GM23338 (cell line): Measurements from ENCODE around the gene FHAD1. TPM values are rescaled to one million over a fixed set of nuclear protein-coding genes. Genes with fewer than 3 reads are reported as not detected.

Experiments
- ATAC-seq: fragments of 200-7000 bp; cut with Tn5 transposase; 3 replicates; pipeline ENCODE4 v1.9.1; 2020
- DNase-seq: peaks from one replicate; pipeline ENCODE4 v3.0.0-alpha.2; 2015; ENCODE audit warnings: low spot score
- H2AFZ ChIP-seq: fragments of 200-600 bp; sonication (generic); 2 replicates; pipeline ENCODE4 v1.8.0; 2016; ENCODE audit warnings: antibody characterized with exemption, mild to moderate bottlenecking, moderate library complexity
- H3F3A ChIP-seq: fragments of 200-600 bp; sonication (generic); replicated peaks from 2 replicates; pipeline ENCODE4 v1.8.0; 2017; ENCODE audit warnings: antibody characterized with exemption, mixed run types, low read depth
- H3K27ac ChIP-seq: fragments of 200-600 bp; sonication (generic); 2 replicates; pipeline ENCODE4 v1.6.1; 2016; ENCODE audit warnings: low read depth
- H3K27me3 ChIP-seq: fragments of 200-600 bp; sonication (generic); 2 replicates; pipeline ENCODE4 v1.8.0; 2016; ENCODE audit warnings: mild to moderate bottlenecking, mixed run types, moderate library complexity; ENCODE audit not compliant: insufficient read depth
- H3K36me3 ChIP-seq: fragments of 200-600 bp; sonication (generic); 2 replicates; pipeline ENCODE4 v1.8.0; 2016; ENCODE audit warnings: mild to moderate bottlenecking; ENCODE audit not compliant: insufficient read depth
- H3K4me1 ChIP-seq: fragments of 200-600 bp; sonication (generic); 2 replicates; pipeline ENCODE4 v1.8.0; 2016; ENCODE audit warnings: mild to moderate bottlenecking, moderate library complexity; ENCODE audit not compliant: insufficient read depth
- H3K4me2 ChIP-seq: fragments of 200-600 bp; sonication (generic); 2 replicates; pipeline ENCODE4 v1.7.1; 2017; ENCODE audit warnings: mixed run types
- H3K4me3 ChIP-seq: fragments of 200-600 bp; sonication (generic); 2 replicates; pipeline ENCODE4 v1.6.1; 2016; ENCODE audit warnings: mixed run types
- H3K79me2 ChIP-seq: fragments of 200-600 bp; sonication (generic); replicated peaks from 2 replicates; pipeline ENCODE4 v1.8.0; 2017; ENCODE audit warnings: mild to moderate bottlenecking; ENCODE audit not compliant: insufficient read depth
- H3K9me2 ChIP-seq: fragments of 200-600 bp; sonication (generic); 2 replicates; pipeline ENCODE4 v1.8.0; 2017; ENCODE audit not compliant: insufficient read depth
- H4K20me1 ChIP-seq: fragments of 200-600 bp; sonication (generic); replicated peaks from 2 replicates; pipeline ENCODE4 v1.8.0; 2017; ENCODE audit warnings: mild to moderate bottlenecking; ENCODE audit not compliant: insufficient read depth
- H3K27ac Mint-ChIP-seq: 2 replicates; pipeline ENCODE4 v1.8.0; 2020; ENCODE audit warnings: inconsistent platforms, mild to moderate bottlenecking, moderate library complexity, mixed read lengths
- H3K27me3 Mint-ChIP-seq: 3 replicates; pipeline ENCODE4 v1.8.0; 2022; ENCODE audit warnings: low read depth, mild to moderate bottlenecking, moderate library complexity, mixed read lengths, inconsistent platforms; ENCODE audit not compliant: insufficient read depth, poor library complexity
- H3K36me3 Mint-ChIP-seq: 3 replicates; pipeline ENCODE4 v1.8.0; 2021; ENCODE audit warnings: low read depth, mild to moderate bottlenecking, inconsistent platforms, moderate library complexity, mixed read lengths
- H3K4me1 Mint-ChIP-seq: 3 replicates; pipeline ENCODE4 v1.8.0; 2020; ENCODE audit warnings: mild to moderate bottlenecking, inconsistent platforms, mixed read lengths
- H3K4me3 Mint-ChIP-seq: 3 replicates; pipeline ENCODE4 v1.8.0; 2021; ENCODE audit warnings: moderate library complexity, mild to moderate bottlenecking, inconsistent platforms, mixed read lengths
- H3K9me3 Mint-ChIP-seq: 3 replicates; pipeline ENCODE4 v1.8.0; 2020; ENCODE audit warnings: moderate library complexity, mild to moderate bottlenecking, inconsistent platforms, mixed read lengths
- CREB1 ChIP-seq: fragments of 250-450 bp; sonication (Bioruptor Pico); IDR thresholded peaks from 2 replicates; pipeline ENCODE4 v1.5.0; 2020; ENCODE audit warnings: low read depth, mild to moderate bottlenecking, moderate library complexity
- NANOG ChIP-seq: IDR thresholded peaks from 2 replicates; pipeline ENCODE4 v1.6.1; 2016; ENCODE audit warnings: antibody characterized with exemption, borderline replicate concordance
- REST ChIP-seq: IDR thresholded peaks from one replicate; pipeline ENCODE4 v1.6.1; 2018; ENCODE audit warnings: antibody characterized with exemption; ENCODE audit not compliant: unreplicated experiment
- STAT1 ChIP-seq: IDR thresholded peaks from one replicate; pipeline ENCODE4 v1.6.1; 2016; ENCODE audit warnings: antibody characterized with exemption; ENCODE audit not compliant: unreplicated experiment
- polyA plus RNA-seq: library from polyadenylated mRNA; unstranded; fragments of >200 nt; fragmentation: Nextera tagmentation; extraction: Ambion mirVana; gene quantifications from 2 replicates; pipeline ENCODE4 v1.2.1, GENCODE V29; 2016
- total RNA-seq: library from RNA; depleted of rRNA; stranded (reverse); fragments of >200 nt; shearing (Covaris generic); gene quantifications from 2 replicates; pipeline ENCODE4 v1.2.3, GENCODE V29; 2014
- TF ChIP-seq, protein P1 (sequence below): IDR thresholded peaks from 2 replicates; pipeline ENCODE4 v1.6.1; 2016; ENCODE audit warnings: antibody characterized with exemption
- TF ChIP-seq, protein P2 (sequence below): fragments of 250-450 bp; sonication (Bioruptor Pico); IDR thresholded peaks from 2 replicates; pipeline ENCODE4 v1.5.0; 2020; ENCODE audit warnings: mild to moderate bottlenecking, moderate library complexity

Gene FHAD1
- total and polyA plus RNA-seq, 2 experiments from 2014 or later = 1.8 to 3.3 TPM

DNA sequence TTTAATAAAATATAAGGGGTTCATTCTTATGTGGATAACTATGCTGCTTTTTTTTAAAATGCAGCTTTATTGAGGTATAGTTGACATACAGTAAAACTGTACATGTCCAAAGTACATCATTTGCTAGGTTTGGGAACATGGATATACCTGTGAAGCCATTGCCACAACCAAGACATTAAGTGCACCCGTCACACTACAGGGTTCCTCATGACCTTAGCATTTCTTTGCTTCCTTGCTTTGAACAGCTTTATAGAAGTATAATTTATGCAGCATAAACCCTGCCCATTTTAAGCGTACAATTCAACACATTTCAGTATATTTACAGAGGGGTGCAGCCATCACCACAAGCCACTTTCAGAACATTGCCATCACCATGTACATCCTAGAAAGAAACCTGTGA, 26.3 kb downstream of the FHAD1 start:
- Mint-ChIP-seq H3K27me3 (peaks cover 6% of the 10 kb centered on the region), H3K9me3 (no peaks in the 10 kb centered on the region), H3K4me1 (no peaks in the 10 kb centered on the region; the same call in 2 of the 3 replicates), H3K4me3 (no peak overlapping the region), H3K27ac (no peak overlapping the region), H3K36me3 (no peaks in the 10 kb centered on the region)
- TF ChIP-seq, protein P1, sequence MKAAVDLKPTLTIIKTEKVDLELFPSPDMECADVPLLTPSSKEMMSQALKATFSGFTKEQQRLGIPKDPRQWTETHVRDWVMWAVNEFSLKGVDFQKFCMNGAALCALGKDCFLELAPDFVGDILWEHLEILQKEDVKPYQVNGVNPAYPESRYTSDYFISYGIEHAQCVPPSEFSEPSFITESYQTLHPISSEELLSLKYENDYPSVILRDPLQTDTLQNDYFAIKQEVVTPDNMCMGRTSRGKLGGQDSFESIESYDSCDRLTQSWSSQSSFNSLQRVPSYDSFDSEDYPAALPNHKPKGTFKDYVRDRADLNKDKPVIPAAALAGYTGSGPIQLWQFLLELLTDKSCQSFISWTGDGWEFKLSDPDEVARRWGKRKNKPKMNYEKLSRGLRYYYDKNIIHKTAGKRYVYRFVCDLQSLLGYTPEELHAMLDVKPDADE = no peak
- no peak for TF ChIP-seq CREB1 (CRISPR knock-in tag)
- no peak for TF ChIP-seq REST
- TF ChIP-seq NANOG = no peak
- TF ChIP-seq STAT1 = no peak
- TF ChIP-seq, protein P2, sequence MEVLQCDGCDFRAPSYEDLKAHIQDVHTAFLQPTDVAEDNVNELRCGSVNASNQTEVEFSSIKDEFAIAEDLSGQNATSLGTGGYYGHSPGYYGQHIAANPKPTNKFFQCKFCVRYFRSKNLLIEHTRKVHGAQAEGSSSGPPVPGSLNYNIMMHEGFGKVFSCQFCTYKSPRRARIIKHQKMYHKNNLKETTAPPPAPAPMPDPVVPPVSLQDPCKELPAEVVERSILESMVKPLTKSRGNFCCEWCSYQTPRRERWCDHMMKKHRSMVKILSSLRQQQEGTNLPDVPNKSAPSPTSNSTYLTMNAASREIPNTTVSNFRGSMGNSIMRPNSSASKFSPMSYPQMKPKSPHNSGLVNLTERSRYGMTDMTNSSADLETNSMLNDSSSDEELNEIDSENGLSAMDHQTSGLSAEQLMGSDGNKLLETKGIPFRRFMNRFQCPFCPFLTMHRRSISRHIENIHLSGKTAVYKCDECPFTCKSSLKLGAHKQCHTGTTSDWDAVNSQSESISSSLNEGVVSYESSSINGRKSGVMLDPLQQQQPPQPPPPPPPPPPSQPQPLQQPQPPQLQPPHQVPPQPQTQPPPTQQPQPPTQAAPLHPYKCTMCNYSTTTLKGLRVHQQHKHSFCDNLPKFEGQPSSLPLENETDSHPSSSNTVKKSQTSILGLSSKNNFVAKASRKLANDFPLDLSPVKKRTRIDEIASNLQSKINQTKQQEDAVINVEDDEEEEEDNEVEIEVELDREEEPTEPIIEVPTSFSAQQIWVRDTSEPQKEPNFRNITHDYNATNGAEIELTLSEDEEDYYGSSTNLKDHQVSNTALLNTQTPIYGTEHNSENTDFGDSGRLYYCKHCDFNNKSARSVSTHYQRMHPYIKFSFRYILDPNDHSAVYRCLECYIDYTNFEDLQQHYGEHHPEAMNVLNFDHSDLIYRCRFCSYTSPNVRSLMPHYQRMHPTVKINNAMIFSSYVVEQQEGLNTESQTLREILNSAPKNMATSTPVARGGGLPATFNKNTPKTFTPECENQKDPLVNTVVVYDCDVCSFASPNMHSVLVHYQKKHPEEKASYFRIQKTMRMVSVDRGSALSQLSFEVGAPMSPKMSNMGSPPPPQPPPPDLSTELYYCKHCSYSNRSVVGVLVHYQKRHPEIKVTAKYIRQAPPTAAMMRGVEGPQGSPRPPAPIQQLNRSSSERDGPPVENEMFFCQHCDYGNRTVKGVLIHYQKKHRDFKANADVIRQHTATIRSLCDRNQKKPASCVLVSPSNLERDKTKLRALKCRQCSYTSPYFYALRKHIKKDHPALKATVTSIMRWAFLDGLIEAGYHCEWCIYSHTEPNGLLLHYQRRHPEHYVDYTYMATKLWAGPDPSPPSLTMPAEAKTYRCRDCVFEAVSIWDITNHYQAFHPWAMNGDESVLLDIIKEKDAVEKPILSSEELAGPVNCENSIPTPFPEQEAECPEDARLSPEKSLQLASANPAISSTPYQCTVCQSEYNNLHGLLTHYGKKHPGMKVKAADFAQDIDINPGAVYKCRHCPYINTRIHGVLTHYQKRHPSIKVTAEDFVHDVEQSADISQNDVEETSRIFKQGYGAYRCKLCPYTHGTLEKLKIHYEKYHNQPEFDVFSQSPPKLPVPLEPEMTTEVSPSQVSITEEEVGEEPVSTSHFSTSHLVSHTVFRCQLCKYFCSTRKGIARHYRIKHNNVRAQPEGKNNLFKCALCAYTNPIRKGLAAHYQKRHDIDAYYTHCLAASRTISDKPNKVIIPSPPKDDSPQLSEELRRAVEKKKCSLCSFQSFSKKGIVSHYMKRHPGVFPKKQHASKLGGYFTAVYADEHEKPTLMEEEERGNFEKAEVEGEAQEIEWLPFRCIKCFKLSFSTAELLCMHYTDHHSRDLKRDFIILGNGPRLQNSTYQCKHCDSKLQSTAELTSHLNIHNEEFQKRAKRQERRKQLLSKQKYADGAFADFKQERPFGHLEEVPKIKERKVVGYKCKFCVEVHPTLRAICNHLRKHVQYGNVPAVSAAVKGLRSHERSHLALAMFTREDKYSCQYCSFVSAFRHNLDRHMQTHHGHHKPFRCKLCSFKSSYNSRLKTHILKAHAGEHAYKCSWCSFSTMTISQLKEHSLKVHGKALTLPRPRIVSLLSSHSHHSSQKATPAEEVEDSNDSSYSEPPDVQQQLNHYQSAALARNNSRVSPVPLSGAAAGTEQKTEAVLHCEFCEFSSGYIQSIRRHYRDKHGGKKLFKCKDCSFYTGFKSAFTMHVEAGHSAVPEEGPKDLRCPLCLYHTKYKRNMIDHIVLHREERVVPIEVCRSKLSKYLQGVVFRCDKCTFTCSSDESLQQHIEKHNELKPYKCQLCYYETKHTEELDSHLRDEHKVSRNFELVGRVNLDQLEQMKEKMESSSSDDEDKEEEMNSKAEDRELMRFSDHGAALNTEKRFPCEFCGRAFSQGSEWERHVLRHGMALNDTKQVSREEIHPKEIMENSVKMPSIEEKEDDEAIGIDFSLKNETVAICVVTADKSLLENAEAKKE (CRISPR knock-in tag) = no peak
- no peaks in the 10 kb centered on the region for H3K4me1 ChIP-seq
- no peaks in the 10 kb centered on the region for H3F3A ChIP-seq
- ATAC-seq (no peak), DNase-seq (no peak)
- H3K4me2 ChIP-seq = no peak overlapping the region
- H3K27ac ChIP-seq = no peak overlapping the region
- no peaks in the 10 kb centered on the region for H3K79me2 ChIP-seq
- H3K27me3 ChIP-seq = no peaks in the 10 kb centered on the region
- no peaks in the 10 kb centered on the region; the same call in 1 of the 2 replicates for H4K20me1 ChIP-seq
- H3K4me3 ChIP-seq = no peak overlapping the region
- H2AFZ ChIP-seq = no peak overlapping the region
- no peaks in the 10 kb centered on the region for H3K9me2 ChIP-seq
- no peaks in the 10 kb centered on the region for H3K36me3 ChIP-seq
